Testis (tissue), 5 donors: ENCODE measurements around the gene STK17B. TPM values are rescaled to one million over a fixed set of nuclear protein-coding genes. Genes with fewer than 3 reads are reported as not detected.

Experiments used
- DNase-seq: peaks from one replicate; pipeline ENCODE4 v3.0.0-alpha.2; 2019
- H3K27ac ChIP-seq, 2 donors: fragments of 200-600 bp; sonication (generic); one replicate each; pipeline ENCODE4 v1.5.1; 2019
- H3K27me3 ChIP-seq: fragments of 200-600 bp; sonication (generic); one replicate; pipeline ENCODE4 v1.5.1; 2019
- H3K36me3 ChIP-seq: fragments of 200-600 bp; sonication (generic); one replicate; pipeline ENCODE4 v1.5.1; 2017; ENCODE audit warnings: low read depth; ENCODE audit errors: missing control alignments
- H3K4me1 ChIP-seq: fragments of 200-600 bp; sonication (generic); one replicate; pipeline ENCODE4 v1.5.1; 2019
- H3K4me3 ChIP-seq, 2 donors: fragments of 200-600 bp; sonication (generic); one replicate each; pipeline ENCODE4 v1.5.1; 2017 to 2019
- H3K9me3 ChIP-seq: fragments of 200-600 bp; sonication (generic); one replicate; pipeline ENCODE4 v1.5.1; 2017
- POLR2A ChIP-seq: fragments of 450-650 bp; IDR thresholded peaks from one replicate; pipeline ENCODE4 v1.6.1; 2017; ENCODE audit warnings: antibody characterized with exemption, mild to moderate bottlenecking, moderate library complexity
- WGBS, 2 donors: methylation state at CpG; one replicate each; pipeline ENCODE4 v1.1.5; 2018; 5-methylcytosine and 5-hydroxymethylcytosine counted together
- intact Hi-C: fragments of 100-400 bp; cut with DNase I; formaldehyde crosslinking; loops from one replicate; pipeline ENCODE4 v1.15.1; 2023; ENCODE audit warnings: low total_unique reads
- long read RNA-seq, 2 donors: transcript quantifications; one replicate each; lab custom pipeline, GENCODE V29; 2026
- polyA plus RNA-seq: library from polyadenylated mRNA; stranded (reverse); fragments of 350-450 nt; fragmentation: Illumina TruSeq; extraction: RNeasy Lipid Tissue Mini Kit (QIAGEN cat#74804); gene quantifications from one replicate; pipeline ENCODE4 v1.2.3, GENCODE V29; 2014; ENCODE audit warnings: low read depth, low replicate concordance; ENCODE audit not compliant: insufficient read depth
- total RNA-seq, 2 donors: library from RNA; depleted of rRNA; stranded (reverse); fragments of >200 nt; gene quantifications; one replicate each; pipeline ENCODE4 v1.2.3, GENCODE V29; 2016
- TF ChIP-seq, protein P1 (sequence below), 3 experiments: fragments of 450-650 bp in 2 of 3; fragments of 200-600 bp in 1 of 3; sonication (generic) in 1 of 3; IDR thresholded peaks; one replicate each; pipeline ENCODE4 v1.5.1; 2016 to 2019; ENCODE audit warnings: antibody characterized with exemption in 3 of 3, mild to moderate bottlenecking in 2 of 3, moderate library complexity in 1 of 3

The STK17B gene
- total RNA-seq (10 to 100 TPM; 10.4 to 10.6 TPM), polyA plus RNA-seq (18.1 TPM)
- long read RNA-seq, donor 1, full-length matches to known transcripts = 1 of 1 reads
- long read RNA-seq, donor 1, partial matches to known transcripts = 0 of 1 reads
- long read RNA-seq, donor 1, other reads (novel, unspliced or antisense) = 0 of 1 reads
- long read RNA-seq, donor 2, full-length matches to known transcripts = 1 of 1 reads
- long read RNA-seq, donor 2, partial matches to known transcripts = 0 of 1 reads
- long read RNA-seq, donor 2, other reads (novel, unspliced or antisense) = 0 of 1 reads

DNA sequence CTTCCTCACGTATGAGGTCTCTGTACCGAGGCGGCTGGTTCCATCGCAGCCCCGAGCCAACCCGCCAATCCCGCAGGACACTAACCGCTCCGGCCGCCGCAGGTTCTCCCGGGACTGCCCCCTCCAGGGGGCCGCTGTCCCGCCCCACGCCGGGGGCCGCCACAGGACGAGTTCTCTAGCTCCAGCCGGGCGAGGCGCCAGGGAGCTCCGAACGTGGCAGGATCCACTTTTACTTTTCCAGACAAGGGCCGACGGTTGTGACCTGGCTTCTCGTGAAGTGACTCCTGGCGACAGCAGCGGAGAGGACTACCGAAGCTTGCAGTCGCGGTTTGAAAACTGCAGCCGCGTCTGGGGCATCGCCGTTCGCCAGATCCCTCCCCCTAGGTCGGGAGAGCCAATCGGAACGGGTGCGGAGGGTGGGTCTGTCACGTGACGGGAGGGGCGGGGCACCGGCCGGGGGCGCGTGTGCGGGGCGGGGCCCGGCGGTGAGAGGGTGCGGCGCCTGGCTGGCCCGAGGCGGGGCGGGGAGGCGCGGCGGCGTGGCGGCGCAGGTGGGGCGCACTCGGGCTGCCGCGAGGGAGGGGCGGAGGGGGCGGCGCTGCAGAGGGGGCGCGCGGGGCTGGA, at the start of gene STK17B:
Gene STK17B (minus strand): TSS at position 331 of the 624 bp plus-strand sequence. CDS start 8,195 bp downstream, outside the sequence.
- DNase-seq = peak; percentile 94
- TF ChIP-seq POLR2A = peak; percentile 48
- TF ChIP-seq, protein P1, sequence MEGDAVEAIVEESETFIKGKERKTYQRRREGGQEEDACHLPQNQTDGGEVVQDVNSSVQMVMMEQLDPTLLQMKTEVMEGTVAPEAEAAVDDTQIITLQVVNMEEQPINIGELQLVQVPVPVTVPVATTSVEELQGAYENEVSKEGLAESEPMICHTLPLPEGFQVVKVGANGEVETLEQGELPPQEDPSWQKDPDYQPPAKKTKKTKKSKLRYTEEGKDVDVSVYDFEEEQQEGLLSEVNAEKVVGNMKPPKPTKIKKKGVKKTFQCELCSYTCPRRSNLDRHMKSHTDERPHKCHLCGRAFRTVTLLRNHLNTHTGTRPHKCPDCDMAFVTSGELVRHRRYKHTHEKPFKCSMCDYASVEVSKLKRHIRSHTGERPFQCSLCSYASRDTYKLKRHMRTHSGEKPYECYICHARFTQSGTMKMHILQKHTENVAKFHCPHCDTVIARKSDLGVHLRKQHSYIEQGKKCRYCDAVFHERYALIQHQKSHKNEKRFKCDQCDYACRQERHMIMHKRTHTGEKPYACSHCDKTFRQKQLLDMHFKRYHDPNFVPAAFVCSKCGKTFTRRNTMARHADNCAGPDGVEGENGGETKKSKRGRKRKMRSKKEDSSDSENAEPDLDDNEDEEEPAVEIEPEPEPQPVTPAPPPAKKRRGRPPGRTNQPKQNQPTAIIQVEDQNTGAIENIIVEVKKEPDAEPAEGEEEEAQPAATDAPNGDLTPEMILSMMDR (IDR thresholded peaks at IDR 0.05) = peak in 1 of 3 experiments; percentile 18
- 0 to 2% methylated on average over 3 to 54 of the region's 72 CpGs for WGBS, 2 donors
- H3K4me3 ChIP-seq = peak within 1 kb of the TSS; percentile 88 to 95
- H3K27ac ChIP-seq = peak within 1 kb of the TSS; percentile 87 to 92
- peaks cover 4% of the 10 kb centered on the region for H3K4me1 ChIP-seq
- intact Hi-C loops = no loop called here
- no peaks in the 10 kb centered on the region for H3K36me3 ChIP-seq
- H3K9me3 ChIP-seq = no peaks in the 10 kb centered on the region
- no peaks in the 10 kb centered on the region for H3K27me3 ChIP-seq

DNA sequence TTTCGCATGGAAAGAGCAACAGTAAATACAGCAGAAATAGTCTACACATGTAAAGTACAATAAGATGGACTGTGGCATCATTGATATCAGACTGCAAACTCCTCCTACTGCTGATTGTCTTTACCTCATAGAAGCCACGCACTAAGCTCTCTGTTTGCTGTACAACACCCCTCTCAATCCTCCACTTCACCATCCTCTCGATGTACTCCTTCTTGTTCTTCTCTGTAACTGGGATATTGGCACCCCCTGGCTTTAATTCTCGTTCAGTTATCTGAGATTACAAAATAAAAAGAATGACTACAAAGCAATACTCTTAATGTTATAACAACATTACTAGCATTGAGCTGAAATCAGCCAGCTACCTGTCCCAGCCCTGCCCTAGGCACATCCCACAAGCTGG, 49.3 kb upstream of the STK17B start:
- DNase-seq = no peak
- TF ChIP-seq, protein P1 (IDR thresholded peaks at IDR 0.05) = no peak
- TF ChIP-seq POLR2A = no peak
- H3K36me3 ChIP-seq = no peaks in the 10 kb centered on the region
- H3K4me3 ChIP-seq = no peak overlapping the region
- no peak overlapping the region for H3K27ac ChIP-seq
- H3K27me3 ChIP-seq = no peaks in the 10 kb centered on the region
- intact Hi-C loops = no loop called here
- H3K9me3 ChIP-seq = no peaks in the 10 kb centered on the region
- no peaks in the 10 kb centered on the region for H3K4me1 ChIP-seq
- 81 to 82% methylated on average over 4 of the region's 4 CpGs for WGBS, 2 donors

DNA sequence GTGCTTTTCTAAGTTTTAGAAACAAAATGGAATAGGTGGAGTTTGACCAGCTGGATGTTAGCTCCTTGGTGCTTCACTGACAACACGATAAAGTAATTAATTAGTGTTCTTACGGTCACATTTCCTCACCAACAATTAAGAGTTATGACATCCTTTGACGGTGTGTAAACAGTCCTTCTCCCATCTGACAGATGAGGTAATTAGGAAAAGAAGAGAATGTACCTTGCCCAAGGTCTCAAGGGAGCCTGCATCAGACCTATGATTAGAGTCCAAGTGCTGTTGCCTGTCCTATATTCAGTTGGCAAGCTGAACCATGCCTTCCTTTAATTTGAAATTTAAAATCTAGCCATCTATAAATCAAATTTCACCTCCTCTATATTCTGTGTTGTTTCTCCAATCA, 48.3 kb upstream of the STK17B start:
- Histone ChIP-seq H3K27ac (no peak overlapping the region), H3K9me3 (no peaks in the 10 kb centered on the region), H3K27me3 (no peaks in the 10 kb centered on the region), H3K36me3 (no peaks in the 10 kb centered on the region), H3K4me3 (no peak overlapping the region), H3K4me1 (no peaks in the 10 kb centered on the region)
- intact Hi-C loops = no loop called here
- no peak for DNase-seq
- no peak for TF ChIP-seq POLR2A
- TF ChIP-seq, protein P1 (IDR thresholded peaks at IDR 0.05) = no peak
- 40 to 42% methylated on average over 3 of the region's 3 CpGs for WGBS, 2 donors

DNA sequence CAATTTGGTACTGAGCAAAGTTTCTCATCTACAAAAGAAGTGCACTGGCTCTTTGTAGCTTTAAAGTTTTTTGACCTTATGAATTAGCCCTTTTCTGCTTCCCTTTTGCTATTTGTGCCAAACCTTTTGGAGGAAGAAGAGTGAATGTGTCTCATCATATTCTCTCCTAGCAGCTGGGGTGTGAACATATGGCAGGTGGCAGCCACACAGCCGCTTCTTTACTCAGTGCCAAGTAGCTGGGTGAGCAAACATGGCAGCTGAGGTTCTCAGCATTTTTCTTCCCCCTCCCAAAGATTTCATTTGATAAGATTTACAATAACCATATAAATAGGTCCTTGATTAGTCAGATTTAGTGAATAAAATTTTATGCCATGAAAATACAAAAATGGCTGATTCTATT, 46.7 kb upstream of the STK17B start:
- intact Hi-C loops = no loop called here

More for the DNA sequence above, 46.7 kb upstream of the STK17B start:
- DNase-seq = no peak
- no peak overlapping the region for H3K4me3 ChIP-seq
- no peaks in the 10 kb centered on the region for H3K36me3 ChIP-seq
- H3K27ac ChIP-seq = no peak overlapping the region
- no peaks in the 10 kb centered on the region for H3K27me3 ChIP-seq
- WGBS, 2 donors = 80 to 97% methylated on average over 1 of the region's 1 CpG
- H3K9me3 ChIP-seq = no peaks in the 10 kb centered on the region
- H3K4me1 ChIP-seq = no peaks in the 10 kb centered on the region
- TF ChIP-seq POLR2A = no peak
- TF ChIP-seq, protein P1 (IDR thresholded peaks at IDR 0.05) = no peak
